GM20000 (cell line): ENCODE data around the gene MOV10L1.

Experiments
- DNase-seq: peaks from one replicate; pipeline ENCODE4 v3.0.0; 2012; ENCODE audit warnings: low spot score
- CTCF ChIP-seq: IDR thresholded peaks from 2 replicates; pipeline ENCODE4 v1.5.1; 2012; ENCODE audit warnings: mild to moderate bottlenecking, control low read depth; ENCODE audit errors: extremely low read depth, missing control alignments

Gene MOV10L1

GRCh38 chr22:50178871-50179869 lies 89.4 kb downstream of the MOV10L1 start:
- no peak for DNase-seq

GRCh38 chr22:50179937-50180726 lies 90.3 kb downstream of the MOV10L1 start:
- no peak for DNase-seq
- no peak for TF ChIP-seq CTCF

More at GRCh38 chr22:50178871-50179869, 89.4 kb downstream of the MOV10L1 start:
- no peak for TF ChIP-seq CTCF

- DNase-seq, result no peak
- TF ChIP-seq CTCF, result no peak
Measured at GRCh38 chr22:50180727-50181521, 91.1 kb downstream of the MOV10L1 start.

GRCh38 chr22:50182176-50183081 lies 92.6 kb downstream of the MOV10L1 start:
- TF ChIP-seq CTCF, result no peak
- DNase-seq, result no peak

GRCh38 chr22:50183141-50183971 lies 93.5 kb downstream of the MOV10L1 start:
- TF ChIP-seq CTCF, result no peak
- no peak for DNase-seq
